Stimulated activated CD8-positive, alpha-beta memory T cell treated with anti-CD3 and anti-CD28 coated beads, Interleukin-7, amount 100 ng/mL, for 1 hour (primary cell): ENCODE measurements around the gene DAAM1.

Experiments used
- DNase-seq, 2 donors: peaks; one replicate each; pipeline ENCODE4 v3.0.0-alpha.2; 2020; ENCODE audit warnings: low read depth in 2 of 2

Gene DAAM1

GRCh38 chr14:59314953-59315599, 126.6 kb downstream of the DAAM1 start:
- no peak for DNase-seq

- DNase-seq, result no peak
These were observed 127.8 kb downstream of the DAAM1 start for GRCh38 chr14:59316151-59316830.

DNA sequence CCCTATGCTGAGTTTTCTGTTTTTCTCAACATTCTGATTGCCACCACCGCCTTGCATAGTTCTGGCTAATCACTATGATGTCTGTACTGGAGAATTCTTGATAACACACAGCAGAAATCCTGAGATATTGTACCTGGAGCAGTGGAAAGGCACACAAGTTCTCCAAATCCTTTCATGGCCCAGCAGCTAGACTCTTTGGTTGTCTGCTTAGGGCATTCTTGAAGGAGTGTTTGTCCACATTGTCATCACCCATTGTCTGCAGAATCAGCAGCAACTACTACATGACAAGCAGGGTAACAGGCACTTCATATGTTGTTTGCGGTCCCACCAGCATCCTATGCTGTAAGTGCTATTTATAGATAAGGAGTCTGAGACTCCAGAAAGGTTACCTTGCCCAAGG, 128.9 kb downstream of the DAAM1 start:
- no peak for DNase-seq

DNA sequence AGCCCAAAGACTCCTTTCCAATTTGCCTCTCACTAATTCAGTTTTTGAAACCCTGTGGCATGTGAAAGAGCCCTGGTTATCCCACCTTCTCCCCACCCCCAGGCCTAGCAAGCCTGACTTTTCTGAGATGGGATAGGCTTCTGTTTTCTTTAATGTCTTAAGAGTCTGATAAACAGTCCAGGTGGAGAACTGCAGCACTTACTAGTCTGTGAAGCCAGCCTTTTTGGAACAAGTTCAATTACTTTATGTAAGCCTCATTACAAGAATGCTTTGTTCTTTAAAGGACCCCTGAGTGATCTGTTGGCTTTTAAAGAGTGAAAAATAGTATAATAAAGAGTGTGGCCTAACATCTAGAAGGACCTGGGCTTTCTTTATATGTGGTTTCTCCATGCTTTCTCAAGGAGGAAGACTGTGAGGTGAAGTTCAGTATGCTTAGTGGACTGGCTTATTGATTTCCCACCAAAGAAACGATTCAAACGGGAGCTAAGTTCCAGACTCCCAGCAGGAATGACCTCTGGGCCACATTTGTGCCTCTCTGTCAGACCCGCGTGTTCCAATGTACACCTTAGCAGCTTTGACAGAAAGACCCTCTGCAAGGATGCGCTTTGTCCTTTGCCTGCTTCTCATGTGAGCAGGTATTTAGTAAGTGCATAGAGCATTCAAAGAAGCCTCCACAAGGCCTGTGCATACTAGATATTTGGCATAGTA, 129.5 kb downstream of the DAAM1 start:
- no peak for DNase-seq

GRCh38 chr14:59318908-59319307, 130.4 kb downstream of the DAAM1 start:
- no peak for DNase-seq

DNA sequence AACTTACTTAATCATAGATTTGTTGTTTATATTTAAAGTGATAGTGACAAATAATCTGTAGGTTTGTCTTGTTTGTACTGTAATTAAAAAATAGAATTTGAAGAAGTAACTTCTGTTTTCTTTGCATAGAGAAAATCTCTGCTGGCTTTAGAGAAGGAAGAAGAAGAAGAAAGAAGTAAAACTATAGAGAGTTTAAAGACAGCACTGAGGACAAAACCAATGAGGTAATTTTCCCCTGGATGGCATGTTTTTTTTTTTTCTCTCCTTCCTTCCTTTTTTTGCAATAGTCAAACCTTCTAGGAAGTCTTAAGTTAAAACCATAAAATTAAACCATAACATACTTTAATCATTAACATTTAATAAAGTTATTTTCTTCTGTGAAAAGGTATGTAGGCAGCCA, 131.9 kb downstream of the DAAM1 start:
- no peak for DNase-seq

GRCh38 chr14:59320763-59321625, 132.5 kb downstream of the DAAM1 start:
- no peak for DNase-seq

DNA sequence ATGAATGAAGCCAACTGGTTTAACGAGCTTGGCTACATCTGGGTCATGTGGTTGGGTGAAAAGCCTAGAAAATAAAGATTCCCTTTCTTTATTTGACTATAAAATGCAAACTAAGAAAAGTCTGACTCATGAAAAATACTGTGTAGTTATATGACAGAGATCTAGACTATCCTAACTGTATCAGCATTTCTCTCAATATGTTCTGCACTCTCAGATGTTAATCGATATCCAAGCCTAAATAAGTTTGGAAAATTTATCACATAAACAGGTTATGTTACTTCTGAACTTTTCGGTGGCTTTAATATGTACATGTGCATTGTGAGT, 133.1 kb downstream of the DAAM1 start:
- no peak for DNase-seq

- DNase-seq, result no peak
These were observed 137.4 kb downstream of the DAAM1 start for GRCh38 chr14:59325906-59326305.

DNA sequence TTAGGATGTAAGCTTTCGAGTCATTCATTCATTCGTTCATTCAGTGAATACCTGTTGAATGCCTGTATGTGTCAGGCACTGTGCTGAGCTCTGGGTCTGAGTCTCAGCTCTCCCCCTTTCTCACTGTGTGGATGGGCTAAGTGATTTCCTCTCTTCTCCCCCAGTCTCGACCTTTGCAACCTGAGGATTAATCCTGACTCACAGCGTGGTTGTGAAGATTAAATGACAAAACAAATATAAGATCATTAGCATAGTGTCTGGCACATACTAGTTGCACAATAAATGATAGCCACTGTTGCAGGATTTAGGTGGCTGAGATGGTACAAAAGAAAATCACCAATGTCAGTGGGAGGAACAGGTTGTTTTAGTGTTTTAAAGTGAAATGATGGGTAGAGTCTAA, 140.0 kb downstream of the DAAM1 start:
- DNase-seq, result no peak

DNA sequence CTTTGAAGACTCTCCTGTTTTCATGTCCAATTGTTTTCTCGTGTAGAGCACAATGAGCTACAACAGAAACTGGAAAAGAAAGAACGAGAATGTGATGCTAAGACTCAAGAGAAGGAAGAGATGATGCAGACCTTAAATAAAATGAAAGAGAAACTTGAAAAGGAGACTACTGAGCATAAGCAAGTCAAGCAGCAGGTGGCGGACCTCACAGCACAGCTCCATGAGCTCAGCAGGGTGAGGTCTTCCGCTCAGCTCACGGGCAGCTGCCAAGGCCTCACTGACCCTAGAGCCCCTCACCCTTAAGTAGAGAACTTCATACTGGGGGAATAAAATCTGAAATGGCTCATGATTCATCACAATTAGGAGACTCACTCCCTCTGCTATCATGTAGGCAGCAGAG, 142.0 kb downstream of the DAAM1 start:
- DNase-seq, result no peak

GRCh38 chr14:59331217-59331616, 142.8 kb downstream of the DAAM1 start:
- DNase-seq, result no peak

DNA sequence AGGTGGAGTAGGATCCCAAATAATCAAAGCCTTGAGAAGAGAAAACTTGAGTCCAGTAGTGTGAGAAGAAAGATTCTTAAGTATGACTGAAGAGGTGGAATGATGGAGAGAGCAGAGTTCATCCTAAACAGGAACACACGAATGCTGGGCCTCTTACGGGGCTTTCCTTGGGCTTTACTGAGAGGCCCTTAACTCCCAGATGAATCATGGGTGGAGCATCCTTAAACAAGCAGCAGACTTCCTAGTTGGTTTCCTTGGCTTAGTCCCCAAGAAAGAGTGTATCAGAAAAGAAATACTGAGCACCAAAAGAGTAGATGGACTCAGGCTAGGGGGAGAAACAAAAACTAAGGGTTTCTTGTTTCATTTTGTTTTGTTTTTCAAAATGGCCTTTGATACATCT, 144.3 kb downstream of the DAAM1 start:
- no peak for DNase-seq

- DNase-seq, result no peak
These were observed 144.8 kb downstream of the DAAM1 start for GRCh38 chr14:59333235-59333634.

DNA sequence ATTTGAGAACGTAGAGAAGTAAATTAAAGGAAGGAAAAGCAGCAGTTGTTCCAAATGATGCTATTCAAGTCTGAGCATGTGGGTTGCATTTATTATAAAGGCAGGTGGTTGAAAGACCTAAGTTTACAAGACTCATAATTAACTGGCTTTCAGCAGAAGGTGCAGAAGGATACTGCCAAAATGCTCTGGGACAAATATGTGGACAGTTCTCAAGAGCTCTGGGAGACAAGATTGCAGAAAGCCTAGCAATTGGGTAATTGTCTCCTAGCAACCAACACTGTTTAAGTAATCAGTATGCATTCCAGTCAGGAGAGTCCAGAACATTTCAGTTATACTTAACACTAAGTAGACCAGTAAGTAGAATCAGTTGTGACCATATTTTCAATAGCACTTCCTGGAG, 145.2 kb downstream of the DAAM1 start:
- DNase-seq, result no peak

DNA sequence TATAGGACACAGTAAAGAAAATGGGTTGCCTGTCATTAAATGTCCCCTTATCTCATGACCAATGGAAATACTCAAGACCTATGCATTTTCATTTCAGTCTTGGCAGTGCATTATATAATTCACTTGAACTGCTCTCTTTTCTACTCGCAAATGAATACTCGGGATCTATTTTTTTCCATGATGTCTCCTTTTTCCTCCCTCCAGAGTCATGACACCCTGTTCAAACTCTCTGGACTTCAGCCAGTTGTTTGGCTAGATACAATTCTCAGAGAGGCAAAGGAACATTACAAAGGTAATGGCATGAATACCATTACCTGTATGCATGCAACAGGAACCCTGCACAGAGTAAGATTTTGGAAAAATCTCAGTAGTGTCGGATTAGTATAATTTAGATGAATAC, 145.8 kb downstream of the DAAM1 start:
- no peak for DNase-seq

GRCh38 chr14:59336098-59336497, 147.6 kb downstream of the DAAM1 start:
- no peak for DNase-seq

- DNase-seq, result no peak
These were observed 148.2 kb downstream of the DAAM1 start for GRCh38 chr14:59336706-59337105.

- no peak for DNase-seq
These were observed 148.7 kb downstream of the DAAM1 start for GRCh38 chr14:59337141-59337611.

DNA sequence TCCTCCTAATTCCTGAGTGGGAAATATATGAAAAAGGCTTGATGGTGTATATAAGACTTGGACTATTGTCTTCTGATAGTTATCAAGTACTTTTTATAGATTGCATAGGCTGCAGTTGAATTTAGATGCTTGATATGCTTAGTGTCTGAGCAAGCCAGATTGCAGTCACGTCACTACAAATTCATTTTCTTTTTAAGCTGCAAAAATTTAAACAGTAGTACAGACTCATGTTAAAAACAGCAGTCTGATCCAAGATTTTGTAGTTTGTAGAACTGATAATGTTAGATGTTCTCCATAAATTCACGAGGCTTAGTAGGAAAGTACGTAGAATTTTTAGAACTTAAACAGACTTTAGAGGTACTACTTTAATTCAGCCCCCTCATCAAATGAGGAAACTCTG, 150.3 kb downstream of the DAAM1 start:
- no peak for DNase-seq

GRCh38 chr14:59339524-59340330, 151.3 kb downstream of the DAAM1 start:
- no peak for DNase-seq
